HG02885 (cell line): ENCODE results near the gene CDHR3.

Source experiments
- ATAC-seq: cut with Tn5 transposase; IDR thresholded peaks from one replicate; pipeline ENCODE4 v1.9.1; 2021; ENCODE audit warnings: mild to moderate bottlenecking; ENCODE audit not compliant: unreplicated experiment, poor library complexity

CDHR3 gene

GRCh38 chr7:106075937-106076336 lies 112.9 kb downstream of the CDHR3 start:
- no peak for ATAC-seq

- no peak for ATAC-seq
These were observed 113.5 kb downstream of the CDHR3 start for GRCh38 chr7:106076537-106076936.

GRCh38 chr7:106080300-106080987 lies 117.4 kb downstream of the CDHR3 start:
- no peak for ATAC-seq

GRCh38 chr7:106082087-106082854 lies 119.2 kb downstream of the CDHR3 start:
- ATAC-seq: no peak
